HG03108 (cell line): Measurements from ENCODE around the gene AKAIN1.

Experiments
- ATAC-seq: cut with Tn5 transposase; IDR thresholded peaks from one replicate; pipeline ENCODE4 v1.9.1; 2021; ENCODE audit warnings: moderate library complexity; ENCODE audit not compliant: unreplicated experiment

Gene AKAIN1, protein sequence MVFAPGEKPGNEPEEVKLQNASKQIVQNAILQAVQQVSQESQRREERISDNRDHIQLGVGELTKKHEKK

DNA sequence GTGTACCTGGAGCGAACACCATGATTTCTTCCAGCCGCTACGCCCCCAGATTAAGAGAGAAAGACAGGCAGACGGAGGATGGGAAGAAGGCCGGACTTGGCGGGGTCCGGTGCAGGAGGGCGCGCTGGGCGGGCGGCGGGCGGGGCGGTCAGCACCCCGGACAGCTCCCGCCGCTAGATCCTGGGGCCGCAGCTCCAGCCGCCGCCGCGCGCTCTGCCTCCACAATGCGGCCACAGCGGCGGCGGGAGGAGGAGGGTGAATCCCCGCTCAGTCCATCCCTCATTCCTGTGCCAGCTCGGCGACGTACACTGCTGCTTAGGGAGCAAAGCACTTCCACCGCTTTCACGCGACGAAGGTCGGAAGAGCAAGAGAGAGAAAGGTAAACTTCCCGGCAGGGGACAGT is at the start of gene AKAIN1:
Gene AKAIN1, minus strand, starts transcription at position 226 of the 403 bp plus-strand sequence. Its CDS starts 204 bp downstream, at position 22.
- no peak for ATAC-seq

DNA sequence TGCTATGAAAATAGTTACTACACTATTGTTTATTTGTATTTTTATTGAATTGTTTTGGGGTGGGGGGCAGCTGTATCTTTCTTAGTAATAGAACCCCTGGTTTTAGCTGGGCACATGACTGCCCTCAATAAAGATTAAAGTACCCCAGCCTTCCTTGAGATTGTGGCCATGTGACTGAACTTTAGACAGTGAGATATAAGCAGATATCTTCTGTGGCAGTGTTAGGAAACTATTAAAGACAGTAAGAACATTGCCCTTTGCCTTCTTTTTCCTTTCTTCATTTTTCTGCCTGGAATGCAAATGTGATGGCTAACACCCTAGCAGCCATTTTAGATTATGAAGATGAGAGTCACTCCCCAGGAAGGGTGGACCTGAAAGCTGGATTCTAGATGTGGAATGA is 47.9 kb upstream of the AKAIN1 start:
- ATAC-seq: no peak

DNA sequence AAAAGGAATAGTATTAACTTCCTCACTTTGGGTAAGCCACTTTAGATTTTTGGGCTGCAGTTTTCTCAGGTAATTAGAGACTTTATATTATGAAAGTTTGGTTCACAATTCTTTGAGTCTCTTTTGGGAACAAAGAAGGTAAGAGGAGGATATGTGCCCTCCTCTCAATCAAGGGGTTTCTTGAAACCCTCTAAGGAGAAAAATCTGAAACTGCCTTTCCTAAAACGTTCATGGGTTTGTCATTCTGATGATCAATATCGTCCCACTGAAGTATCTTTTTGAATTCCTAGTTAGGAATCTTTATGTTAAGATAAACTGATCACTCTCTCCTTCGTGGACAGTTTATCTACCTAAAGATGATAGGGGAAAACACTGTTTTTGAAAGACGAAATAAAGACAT is 42.4 kb upstream of the AKAIN1 start:
- no peak for ATAC-seq

DNA sequence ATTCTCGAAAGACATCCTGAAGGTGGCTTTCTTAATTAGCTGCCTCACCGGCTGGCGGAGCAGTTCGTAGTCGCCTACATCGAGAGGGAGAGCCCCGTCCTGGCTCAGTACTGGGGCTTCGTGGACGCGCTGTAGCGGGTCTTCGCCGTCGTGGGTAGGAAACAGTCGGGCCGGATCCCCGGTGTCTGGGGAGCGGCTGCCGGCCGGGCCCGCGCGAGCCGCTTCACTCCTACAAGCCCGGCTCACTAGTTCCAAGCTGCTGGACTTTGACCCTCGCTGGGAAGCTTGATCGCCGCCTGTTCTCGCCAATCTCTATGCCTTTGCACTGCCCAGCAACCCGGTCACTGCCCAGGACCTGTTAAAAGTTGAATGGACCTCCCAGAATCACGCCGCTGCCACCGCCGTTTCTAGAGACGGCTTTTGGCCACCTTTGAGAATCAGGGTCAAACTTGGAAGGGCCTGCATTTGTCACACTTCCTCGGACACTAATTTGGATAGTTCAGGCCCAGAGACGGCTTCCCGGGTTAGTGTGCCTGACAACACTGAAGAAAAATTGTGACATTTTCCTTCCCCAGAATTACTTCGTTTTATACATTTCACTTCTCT is 41.4 kb upstream of the AKAIN1 start:
- ATAC-seq: peak; percentile 28

GRCh38 chr18:5237723-5238370 is 40.8 kb upstream of the AKAIN1 start:
- peak; percentile 93 for ATAC-seq

DNA sequence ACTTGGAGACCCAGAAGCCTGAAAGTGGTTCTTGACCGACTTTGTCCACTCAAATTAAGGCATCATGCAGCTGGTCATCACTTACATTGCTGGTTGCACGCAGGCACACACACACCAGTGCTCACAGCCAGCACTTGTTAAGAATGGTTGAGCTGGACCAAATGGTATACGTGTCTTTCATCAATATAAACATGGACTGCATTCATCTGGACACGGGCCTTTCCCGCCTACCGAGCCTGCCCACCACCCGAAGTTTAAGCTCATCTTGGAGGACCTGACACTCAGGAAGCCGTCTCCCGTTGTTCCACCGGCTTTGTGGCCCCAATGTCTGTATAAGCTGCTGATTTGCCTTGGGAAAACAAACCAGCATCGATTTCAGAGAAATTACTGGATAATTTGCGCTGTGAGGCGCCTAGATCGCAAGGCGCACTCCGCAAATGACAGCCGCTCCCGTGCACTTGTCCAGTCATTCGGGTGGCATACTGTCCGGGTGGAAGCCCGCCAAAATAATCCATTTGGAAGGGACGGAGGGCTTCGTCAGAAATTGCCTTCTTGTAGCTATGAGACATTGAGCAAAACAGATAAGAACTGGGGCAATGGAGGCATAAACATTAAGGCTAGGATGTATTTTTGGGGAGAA is 40.1 kb upstream of the AKAIN1 start:
- peak; percentile 24 for ATAC-seq

DNA sequence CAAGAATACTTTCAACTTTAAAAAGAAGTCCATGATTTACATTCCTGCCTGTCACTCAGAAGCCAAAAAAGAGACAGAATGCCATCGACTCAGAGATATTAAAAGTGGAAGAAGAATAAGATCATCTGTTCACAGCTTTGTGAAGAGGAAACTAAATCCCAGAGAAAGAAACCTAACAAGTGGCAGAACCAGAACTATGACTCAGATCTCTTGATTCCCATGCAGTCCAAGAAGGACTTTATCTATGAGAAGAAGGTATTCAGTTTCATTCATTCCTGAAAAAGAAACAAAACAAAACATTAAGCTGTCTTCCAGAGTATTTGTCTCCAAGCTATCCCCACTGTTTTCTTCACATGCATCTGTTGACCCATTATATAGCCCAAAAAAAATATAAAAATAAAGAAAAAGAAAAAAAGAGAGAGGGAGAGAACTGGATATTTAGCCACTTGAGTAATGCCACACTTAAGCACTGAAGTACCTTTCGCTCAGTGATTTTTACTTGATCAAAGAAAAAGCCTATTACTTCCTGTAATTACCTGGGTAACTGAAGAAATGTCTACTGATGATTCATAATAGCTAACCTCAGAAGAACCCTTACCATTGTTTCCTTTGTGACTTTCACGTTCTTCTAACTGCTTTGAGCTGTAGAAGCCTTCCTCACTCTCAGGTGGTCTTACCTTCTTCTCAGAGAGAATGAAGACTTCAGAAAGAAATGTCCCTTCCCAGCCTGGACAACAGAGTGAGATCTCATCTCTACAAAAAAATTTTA is 17.7 kb upstream of the AKAIN1 start:
- no peak for ATAC-seq

- ATAC-seq: no peak
Measured at GRCh38 chr18:5207471-5208150, 10.6 kb upstream of the AKAIN1 start.

DNA sequence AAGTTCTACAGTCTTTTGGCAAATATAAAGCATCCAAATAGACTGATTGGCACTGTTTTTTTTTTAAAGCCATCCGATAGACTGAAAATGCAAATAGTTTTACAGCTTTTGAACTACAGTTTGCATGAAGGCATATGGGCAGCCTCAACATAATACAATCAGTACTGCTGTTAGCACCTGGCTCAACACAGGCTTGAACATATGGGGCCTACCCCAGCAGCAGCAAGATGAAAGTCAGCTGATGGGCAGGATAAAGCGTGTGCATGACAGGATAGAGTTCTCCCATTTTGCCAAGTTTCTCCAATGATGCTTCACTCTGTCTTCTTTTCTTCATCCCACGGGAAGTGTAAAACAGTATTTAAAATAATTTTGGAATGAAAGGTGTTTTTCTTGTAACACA is 1.3 kb upstream of the AKAIN1 start:
- ATAC-seq: no peak

GRCh38 chr18:5197461-5197860 is 404 bp upstream of the AKAIN1 start:
- no peak for ATAC-seq

- no peak for ATAC-seq
Measured at GRCh38 chr18:5196253-5197031, 615 bp downstream of the AKAIN1 start.

GRCh38 chr18:5195656-5196055 is 1.4 kb downstream of the AKAIN1 start:
- no peak for ATAC-seq

DNA sequence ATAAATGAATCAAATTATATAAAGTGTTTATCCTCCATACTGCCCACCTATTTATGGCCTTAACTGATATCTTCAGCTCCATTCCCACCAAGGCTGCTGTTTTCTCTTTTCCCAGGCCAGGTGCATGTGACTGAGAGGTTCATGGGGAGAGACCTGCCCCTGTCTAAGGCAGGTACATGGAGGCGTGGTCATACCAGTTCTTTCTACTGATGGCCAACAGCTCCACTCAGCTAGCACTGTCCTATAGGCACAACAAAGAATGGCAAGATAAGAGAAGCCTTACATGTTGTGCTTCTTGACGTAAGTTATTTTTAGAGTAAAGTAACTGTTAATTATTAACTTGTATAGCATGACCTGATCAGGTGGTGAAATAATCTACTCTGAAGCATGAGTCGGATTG is 16.8 kb downstream of the AKAIN1 start:
- ATAC-seq: no peak

- no peak for ATAC-seq
Measured at GRCh38 chr18:5178519-5178918, 18.5 kb downstream of the AKAIN1 start.

DNA sequence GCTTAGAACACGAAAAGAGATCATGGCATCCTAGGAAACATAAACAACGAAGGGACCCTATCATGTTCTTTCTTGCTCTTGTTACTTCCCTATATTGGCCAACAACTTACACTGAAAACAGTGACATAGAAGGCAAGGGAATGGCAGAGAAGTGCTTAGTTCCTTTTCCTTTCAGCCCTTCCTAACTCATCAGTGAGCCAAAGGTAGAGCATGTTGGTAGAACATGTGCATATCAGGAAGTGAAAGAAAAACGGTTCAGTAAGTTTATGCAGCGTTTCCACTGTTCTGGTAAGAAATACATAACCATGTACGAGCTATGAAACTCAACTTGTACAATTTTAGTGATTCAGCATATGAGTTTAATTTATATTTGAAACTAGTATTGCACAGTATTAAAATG is 21.7 kb downstream of the AKAIN1 start:
- ATAC-seq: peak; percentile 91

DNA sequence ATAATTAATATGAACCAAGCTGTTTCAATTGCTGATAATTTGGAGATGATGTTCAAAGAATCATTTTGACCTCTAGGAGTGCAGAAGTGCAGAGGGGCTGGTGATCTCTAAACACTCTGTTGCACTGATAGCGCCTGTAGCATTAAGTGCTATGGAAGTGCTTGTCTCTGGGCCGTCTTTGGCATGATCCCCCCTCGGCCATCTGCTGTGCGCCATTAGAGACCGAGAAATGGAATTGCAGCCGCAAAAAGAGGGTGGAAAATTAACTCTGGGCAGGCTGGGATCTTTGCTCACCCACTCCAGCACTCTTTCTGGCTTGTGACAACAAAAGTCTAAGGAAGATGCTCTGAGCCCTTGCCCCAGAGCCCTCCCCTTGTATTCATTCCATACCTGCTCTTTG is 23.4 kb downstream of the AKAIN1 start:
- no peak for ATAC-seq

DNA sequence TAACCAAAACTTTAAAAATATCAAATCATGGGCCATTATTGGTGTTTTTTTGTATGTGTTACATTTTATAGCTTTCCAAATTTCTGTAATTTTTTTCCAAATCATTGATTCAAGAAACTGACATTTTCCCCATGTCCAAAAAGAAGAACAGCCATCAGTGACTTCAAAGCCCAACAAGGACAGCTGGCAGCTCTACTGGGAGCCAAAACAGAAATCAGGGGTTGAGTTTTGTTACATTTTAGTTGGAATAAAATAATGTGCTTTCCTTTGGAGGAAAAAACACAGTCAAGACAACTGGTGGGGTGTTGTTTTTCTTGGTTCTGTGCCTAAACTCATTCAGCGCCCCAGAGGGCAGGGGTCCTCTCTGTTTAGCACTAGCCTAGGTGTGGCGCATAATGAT is 23.8 kb downstream of the AKAIN1 start:
- no peak for ATAC-seq

DNA sequence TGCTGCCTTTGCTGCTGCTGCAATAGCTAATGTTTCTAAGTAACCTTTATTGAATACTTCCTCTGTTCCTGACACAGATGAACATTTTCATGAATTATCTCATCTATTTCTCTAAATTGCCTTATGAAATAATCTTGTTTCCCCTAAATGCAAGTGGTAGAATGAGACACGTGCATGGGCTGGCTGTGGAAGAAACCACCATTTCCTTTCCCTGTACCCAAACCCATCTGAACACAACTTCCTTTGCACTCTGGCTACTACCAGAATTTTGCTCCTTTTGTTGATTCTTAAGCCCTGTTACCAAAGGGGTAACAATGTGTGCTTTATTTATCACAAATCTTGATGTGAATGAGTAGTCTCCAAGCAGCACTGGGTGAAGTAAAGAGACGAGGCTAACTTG is 29.2 kb downstream of the AKAIN1 start:
- no peak for ATAC-seq

- ATAC-seq: no peak
Measured at GRCh38 chr18:5166606-5167280, 30.3 kb downstream of the AKAIN1 start.

GRCh38 chr18:5164903-5165302 is 32.2 kb downstream of the AKAIN1 start:
- ATAC-seq: no peak
